Inflammatory macrophage treated with lipopolysaccharide for 4 hours (primary cell): Measurements from ENCODE around the gene GPX3.

Experiments used
- DNase-seq: peaks from one replicate; pipeline ENCODE4 v3.0.0-alpha.2; 2020

GPX3 gene

GRCh38 chr5:151034422-151035379 is 14.3 kb downstream of the GPX3 start:
- DNase-seq = peak; percentile 41

- DNase-seq = no peak
These were observed 16.2 kb downstream of the GPX3 start for GRCh38 chr5:151036556-151036955.

GRCh38 chr5:151037561-151038411 is 17.4 kb downstream of the GPX3 start:
- no peak for DNase-seq

GRCh38 chr5:151038412-151038745 is 18.0 kb downstream of the GPX3 start:
- no peak for DNase-seq

- peak; percentile 45 for DNase-seq
These were observed 18.4 kb downstream of the GPX3 start for GRCh38 chr5:151038801-151039238.

GRCh38 chr5:151039665-151040064 is 19.3 kb downstream of the GPX3 start:
- no peak for DNase-seq

- peak; percentile 66 for DNase-seq
These were observed 19.9 kb downstream of the GPX3 start for GRCh38 chr5:151040211-151040747.

GRCh38 chr5:151041577-151042268 is 21.3 kb downstream of the GPX3 start:
- DNase-seq = no peak

- no peak for DNase-seq
These were observed 22.2 kb downstream of the GPX3 start for GRCh38 chr5:151042453-151043093.

- no peak for DNase-seq
These were observed 27.5 kb downstream of the GPX3 start for GRCh38 chr5:151047814-151048425.

- no peak for DNase-seq
These were observed 28.1 kb downstream of the GPX3 start for GRCh38 chr5:151048526-151048925.

- DNase-seq = peak; percentile 74
These were observed 30.9 kb downstream of the GPX3 start for GRCh38 chr5:151051066-151051930.

GRCh38 chr5:151051931-151052608 is 31.7 kb downstream of the GPX3 start:
- no peak for DNase-seq

GRCh38 chr5:151052836-151053235 is 32.4 kb downstream of the GPX3 start:
- DNase-seq = peak; percentile 41

GRCh38 chr5:151053796-151054462 is 33.5 kb downstream of the GPX3 start:
- DNase-seq = peak; percentile 61

- no peak for DNase-seq
These were observed 34.3 kb downstream of the GPX3 start for GRCh38 chr5:151054709-151055108.

- DNase-seq = no peak
These were observed 34.9 kb downstream of the GPX3 start for GRCh38 chr5:151055336-151055735.

- DNase-seq = peak; percentile 99
These were observed 36.3 kb downstream of the GPX3 start for GRCh38 chr5:151056379-151057325.
